NCI-H748 (cell line): ENCODE measurements around the gene RIMS4.

Source experiments
- DNase-seq: peaks from one replicate; lab custom pipeline; 2025; ENCODE audit not compliant: unreplicated experiment; lab: John Stamatoyannopoulos, UW

Gene RIMS4

DNA sequence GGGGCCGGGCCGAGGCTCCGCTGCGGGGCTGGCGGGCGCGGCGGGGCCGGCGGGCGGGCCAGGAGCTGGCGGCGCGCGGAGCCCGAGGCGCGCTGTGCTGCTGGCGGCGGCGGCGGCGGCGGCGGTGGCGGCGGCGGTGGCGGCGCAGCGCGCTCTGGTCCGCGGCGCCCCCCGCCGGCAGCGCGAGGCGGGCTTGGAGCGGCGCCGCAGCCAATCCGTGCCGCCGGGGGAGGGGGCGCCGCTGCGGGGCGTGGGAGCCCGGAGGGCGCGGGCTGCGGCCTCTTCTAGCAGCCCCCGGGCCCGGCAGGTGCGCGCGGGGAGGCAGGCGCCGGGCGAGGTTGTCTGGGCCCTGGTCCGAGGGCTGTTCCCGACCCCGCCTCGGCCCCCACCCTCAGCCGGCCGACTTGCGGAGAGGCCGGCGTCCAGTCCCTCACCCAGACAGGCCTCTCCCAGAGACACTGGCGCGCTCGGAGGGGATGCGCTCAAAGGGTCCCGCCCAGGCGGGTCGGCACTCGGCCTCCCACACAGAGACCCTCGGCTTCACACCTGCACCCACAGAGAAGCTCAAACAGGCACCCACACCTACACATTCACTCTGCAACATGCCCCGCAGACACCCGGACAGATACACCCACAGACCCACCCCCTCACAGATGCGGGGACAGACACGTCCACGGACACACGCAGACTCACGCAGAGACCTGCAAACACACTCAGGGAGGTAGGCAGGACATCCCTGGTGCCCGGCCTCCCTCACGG lies at the start of gene RIMS4:
Gene RIMS4 (minus strand): TSS at position 156 of the 759 bp plus-strand sequence. CDS start 275 bp downstream, outside the sequence.
- peak; percentile 67 for DNase-seq

DNA sequence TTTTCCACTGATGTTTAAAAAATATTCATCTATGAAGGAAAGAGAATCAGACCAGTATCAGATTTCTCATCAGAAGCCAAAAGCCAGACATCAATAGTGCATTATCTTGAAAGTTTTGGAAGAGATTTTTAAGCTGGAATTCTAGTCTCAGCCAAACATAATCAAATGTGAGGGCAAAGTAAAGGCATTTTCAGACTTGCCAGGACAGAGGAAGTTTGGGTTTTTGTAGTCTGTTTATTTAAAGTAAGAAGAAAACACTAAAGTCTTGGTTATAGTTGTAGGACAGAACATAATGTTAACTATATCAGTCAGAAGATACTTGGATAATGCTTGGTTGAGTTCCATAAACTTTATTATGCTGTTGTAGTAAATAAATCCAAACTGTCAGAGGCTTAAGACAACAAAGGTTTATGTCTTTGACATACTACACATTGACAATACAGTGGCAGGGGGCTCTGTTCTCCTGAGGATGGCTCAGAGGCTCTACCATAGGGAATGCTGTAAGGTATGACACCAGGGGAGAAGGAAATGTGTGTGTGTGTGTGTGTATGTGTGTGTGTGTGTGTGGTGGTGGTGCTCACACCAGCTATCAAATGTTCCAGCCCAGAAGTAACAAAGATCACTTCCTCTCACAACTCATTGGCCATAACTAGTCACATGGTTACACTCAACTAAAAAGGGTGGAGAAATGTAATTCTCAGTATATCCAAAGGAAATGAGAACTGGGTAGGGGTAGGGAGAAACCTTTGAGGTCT lies 48.4 kb upstream of the RIMS4 start:
- DNase-seq = no peak

DNA sequence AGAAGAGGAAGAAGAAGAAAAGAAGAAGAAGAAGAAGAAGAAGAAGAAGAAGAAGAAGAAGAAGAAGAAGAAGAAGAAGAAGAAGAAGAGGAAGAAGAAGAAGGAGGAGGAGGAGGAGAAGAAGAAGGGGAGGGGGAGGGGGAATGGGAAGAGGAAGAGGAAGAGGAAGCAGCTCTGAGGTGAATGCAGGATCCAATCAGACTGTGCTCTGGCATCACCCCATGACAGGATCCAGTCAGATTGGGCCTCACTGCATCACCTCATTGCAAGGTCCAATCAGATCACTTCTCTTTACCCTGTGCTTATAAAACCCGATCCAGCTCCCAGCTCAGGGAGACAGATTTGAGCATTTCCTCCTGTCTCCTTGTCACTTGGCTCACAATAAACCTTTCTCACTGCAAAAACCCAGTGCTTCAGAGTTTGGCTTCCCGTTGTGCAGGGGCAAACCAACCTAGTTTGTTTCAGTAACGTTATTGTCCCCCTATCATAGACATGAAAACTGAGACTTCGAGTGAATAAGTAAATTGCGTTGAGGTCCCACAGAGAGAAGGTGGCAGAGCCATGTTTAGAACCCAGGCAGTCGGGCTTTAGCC lies 46.6 kb upstream of the RIMS4 start:
- DNase-seq = no peak

DNA sequence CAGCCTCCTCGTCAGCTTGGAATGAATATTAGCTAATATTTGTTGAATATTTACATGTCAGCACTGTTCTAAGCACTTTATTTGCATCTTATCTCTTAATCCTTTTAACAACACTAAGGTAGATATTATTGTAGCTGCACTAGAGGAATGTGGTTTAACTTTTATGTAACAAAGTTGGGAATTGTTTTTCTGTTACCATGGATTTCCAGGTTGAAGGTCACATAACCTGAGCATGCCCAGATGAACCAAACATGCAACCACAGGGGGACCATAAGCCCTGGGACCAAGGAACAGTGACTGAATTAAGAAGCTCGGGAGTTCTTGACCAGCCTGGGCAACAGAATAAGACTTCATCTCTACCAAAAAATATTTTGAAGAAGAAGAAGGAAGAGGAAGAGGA lies 46.1 kb upstream of the RIMS4 start:
- no peak for DNase-seq

DNA sequence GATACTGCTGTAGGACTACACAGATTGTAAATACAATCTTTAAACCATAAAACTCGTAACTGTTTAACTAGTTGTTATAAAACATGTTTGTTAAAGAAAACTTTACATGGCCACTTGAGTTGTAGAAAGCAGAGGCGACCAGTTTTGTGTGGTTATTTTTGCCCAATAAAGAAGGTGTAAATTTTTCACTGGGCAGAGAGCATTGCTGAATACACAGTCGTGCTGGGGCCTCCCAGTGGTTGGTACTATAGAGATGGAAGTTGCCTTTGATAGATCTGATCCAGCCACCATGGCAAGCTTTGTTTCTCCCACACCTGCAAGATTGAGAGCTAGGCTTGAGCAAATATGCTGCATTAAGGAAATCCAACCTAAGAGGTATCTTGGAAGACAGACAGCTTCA lies 41.2 kb upstream of the RIMS4 start:
- no peak for DNase-seq

DNA sequence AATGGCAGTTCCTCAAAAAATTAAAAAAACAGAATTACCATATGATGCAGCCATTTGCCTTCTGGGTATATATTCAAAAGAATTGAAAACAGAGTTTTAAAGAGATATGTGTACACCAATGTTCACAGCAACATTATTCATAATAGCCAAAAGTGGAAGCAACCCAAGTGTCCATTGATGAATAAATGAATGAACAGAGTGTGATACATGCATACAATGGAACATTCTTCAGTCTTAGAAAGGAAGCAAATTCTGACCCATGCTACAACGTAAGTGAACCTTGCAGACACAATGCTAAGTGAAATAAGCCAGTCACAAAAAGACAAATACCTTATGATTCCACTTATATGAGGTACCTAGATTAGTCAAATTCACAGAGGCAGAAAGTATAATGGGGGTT lies 40.5 kb upstream of the RIMS4 start:
- DNase-seq = no peak

DNA sequence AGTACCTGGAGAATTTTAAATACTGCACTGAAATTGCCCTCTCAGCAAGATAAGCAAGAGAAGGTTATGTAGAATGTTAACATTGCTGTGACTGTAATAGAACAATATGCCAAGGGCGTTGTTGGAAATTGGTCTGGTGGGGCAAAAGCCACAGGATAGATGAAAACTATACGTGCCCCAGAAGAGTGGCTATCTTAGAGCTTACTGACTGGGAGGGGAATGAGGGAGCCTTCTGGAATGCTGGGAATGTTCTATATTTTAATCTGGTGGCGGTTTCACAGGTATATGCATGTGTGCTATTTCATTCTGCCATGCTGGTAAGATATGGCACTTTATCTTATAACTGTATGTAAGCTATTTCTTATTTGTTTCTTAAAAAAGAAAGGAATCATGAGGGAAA lies 39.9 kb upstream of the RIMS4 start:
- DNase-seq = no peak

DNA sequence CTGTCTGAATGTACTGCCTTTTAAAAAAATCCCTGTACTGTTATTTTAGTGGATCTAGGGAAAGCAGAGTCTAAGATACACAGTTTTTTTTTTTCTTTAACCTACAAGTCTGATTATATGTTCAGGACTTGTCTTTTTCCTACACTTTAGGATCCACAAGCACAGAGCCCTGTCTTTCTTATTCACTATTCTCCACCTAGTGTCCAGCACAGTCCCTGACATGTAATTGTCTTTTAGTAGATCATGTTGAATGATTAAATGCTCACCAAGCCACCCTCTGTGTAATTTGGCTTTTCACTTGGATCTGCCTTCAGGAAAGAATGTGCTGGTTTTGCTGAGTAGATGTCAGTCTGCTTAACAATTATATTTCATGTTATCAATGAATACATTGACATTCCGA lies 39.4 kb upstream of the RIMS4 start:
- DNase-seq = no peak

DNA sequence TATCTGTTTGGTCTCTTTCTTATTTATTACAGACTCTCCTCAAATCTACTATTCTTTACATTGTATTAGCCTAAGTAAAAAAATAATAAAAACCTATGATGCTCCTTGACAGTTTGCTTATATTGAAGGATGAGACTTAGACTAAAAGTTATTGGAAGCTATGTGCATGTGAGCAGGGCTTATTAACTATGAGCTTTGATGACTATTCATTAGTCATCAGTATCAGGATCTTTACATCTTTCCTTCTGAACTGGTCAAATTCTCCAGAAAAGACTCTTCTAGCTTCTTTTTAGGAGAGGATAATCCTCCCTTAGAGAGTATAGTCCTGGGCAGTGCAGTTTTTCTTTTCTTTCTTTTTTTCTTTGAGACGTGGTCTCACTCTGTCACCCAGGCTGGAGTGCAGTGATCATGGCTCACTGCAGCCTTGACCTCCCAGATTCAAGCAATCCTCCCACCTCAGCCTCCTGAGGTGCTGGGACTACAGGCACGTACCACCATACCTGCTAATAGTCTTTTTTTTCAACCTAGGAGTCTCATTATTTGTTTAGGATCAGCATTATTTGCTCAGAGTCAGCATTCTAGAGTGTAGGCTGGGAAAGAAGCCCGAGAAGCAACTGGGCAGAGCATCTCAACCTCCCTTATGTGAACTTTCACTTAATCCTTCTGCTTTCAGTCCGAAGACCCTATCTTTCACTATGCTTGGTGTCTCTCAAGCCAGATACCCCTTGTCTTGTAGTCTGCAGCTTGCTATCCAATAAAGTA lies 38.1 kb upstream of the RIMS4 start:
- no peak for DNase-seq

DNA sequence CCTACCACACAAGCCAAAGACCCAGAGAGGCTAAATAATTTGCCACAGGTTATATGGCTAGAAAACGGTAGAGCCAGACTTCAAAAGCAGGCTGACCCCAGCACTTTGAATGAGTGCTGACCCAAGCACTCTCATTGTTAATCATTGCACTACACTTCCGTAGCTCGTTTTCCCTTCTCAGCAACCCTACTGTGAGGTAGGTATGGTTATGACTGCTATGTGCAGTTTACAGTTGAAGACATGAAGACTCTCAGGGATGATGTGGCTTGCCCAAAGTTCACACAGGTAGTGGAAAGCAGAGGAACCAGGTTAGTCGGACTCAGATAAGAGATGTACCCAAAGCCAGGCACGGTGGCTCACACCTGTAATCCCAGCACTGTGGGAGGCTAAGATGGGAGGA lies 33.5 kb upstream of the RIMS4 start:
- no peak for DNase-seq

DNA sequence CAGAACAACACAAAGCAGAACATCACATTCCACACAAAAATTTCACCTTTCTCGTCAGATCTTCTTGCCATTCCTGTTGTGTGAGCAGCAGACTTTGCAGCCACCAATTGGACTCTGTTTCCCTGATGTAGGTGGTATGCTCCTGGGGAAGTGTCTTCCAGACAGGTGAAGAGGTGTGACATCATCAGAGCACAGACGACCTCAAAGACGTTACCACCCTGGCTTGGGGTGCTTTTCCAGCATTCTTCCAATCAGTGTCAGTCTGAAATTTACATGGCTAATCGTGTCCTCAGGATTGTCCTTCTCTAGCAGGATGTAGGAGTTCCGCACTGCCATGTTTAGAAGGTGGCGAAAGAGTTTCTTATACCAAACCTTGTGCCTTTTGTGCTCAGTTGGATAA lies 31.6 kb upstream of the RIMS4 start:
- DNase-seq = no peak

DNA sequence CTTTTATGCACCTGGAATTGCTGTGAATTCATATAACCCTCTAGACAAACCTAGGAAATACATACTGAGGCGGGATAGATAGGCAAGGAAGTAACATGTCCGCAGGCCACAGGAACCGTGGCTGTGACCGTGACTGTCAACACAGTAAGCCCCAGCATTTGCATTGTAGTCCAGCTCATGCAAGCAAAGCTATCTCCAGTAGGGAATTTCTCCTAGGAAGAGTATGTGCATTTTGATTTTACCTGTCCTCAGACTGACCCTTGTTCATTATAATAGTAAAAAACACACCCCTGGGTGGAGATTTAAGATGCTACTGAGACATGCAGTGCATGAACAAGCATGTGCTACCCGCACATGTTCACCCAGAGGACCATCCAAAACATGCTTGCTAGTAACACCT lies 30.5 kb upstream of the RIMS4 start:
- DNase-seq = no peak

DNA sequence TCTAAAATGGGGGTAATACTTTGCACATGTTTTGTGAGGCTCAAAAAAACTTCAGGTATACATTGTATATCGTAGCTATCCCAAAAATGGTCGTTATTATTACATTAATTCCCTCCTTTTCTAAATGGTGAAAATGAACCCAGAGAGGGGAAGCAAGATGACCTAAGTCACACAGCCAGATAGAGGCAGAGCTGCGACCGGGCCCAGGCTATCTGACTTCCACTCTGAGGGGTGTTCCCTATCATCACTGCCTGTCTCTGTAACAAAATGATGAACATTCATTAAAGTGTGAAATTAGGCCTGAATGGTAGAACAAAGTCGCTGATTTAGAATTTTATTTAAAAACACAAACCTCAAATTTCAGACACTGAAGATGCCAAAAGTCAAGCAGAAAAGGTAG lies 29.1 kb upstream of the RIMS4 start:
- no peak for DNase-seq

DNA sequence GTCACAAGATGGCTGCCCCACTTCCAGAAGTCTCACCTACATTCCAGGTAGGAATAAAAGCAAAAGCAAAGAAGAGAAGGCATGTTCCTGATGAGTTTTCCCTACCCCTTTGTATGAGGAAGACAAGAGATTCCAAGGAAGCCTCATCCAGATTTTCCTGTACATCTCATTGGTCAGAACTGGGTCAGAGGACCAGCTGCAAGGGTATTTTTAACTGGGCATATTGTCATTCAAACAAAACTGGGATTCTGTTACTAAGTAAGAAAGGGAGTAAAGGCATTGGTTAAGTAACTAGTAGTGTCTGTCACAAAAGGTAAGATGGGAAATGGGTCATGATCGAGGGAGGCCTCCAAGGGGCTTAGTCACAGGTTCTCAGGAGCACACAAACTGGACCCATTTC lies 28.2 kb upstream of the RIMS4 start:
- DNase-seq = no peak

DNA sequence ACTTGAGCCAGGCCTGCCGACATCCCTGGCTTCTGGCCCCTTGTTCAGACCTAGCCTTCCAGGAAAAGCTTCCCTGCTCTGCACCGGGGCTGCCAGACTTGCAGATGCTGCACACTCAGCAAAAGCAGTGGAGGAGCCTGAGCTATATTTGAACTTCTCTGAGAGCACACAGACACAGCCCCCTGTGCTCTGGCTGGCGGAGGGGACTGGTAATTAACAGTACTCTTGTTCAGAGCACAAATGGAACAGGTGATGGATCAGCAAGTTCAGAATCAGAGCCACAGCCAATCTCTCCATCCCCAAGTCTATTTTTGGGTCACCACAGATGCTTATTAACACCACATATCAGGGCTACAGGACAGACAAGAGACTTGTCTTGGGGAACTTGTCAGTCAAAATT lies 27.6 kb upstream of the RIMS4 start:
- no peak for DNase-seq

DNA sequence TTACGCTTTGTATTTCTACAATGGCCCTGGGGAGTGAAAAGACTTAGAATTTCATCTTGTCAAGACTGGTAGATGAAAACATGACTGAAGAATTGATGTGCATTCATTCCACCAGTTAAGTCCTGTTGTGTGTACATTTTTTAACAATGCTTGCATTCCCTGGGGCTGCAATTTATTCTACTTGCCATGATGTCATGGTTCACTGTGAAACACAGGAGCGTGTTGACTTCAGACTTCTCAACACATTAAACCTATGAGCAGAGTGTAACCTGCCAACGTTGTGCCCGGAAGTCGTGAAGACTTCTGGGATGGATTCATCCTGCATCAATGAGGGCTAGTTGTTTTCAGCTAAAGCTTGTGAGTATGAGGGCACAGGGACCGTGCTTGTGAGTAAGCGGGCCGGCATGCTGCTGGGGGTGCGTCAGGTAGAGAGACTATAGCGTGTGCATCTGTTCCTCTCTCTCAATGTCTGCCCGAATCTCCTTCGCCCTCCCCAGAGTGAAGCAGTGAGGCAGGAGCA lies 26.3 kb upstream of the RIMS4 start:
- no peak for DNase-seq

DNA sequence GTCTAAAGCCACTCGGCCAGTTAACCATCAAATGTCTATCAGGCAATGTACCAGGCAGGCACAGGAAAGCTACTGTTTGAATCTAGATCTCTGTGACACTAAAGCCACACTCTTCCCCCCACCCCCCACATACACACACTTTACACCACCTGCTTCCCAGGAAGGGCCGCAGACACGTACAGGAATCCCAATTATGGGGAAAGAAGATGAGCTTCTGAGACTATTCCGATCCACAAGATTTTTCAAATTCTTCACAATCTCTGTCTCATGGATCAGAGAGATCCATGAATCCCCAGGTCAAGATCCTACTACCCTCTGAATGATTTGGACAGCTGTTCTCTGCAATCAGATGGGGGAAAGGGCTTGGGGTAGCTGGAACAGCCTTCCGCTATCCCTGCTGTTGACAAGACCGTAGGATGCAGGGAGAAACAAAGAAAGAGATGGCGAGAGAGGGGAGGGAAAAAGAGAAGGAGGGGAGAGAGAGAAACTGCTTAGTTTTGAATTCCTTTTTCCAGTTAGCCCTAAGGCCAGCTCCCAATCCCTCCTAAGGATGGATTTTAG lies 25.4 kb upstream of the RIMS4 start:
- no peak for DNase-seq

DNA sequence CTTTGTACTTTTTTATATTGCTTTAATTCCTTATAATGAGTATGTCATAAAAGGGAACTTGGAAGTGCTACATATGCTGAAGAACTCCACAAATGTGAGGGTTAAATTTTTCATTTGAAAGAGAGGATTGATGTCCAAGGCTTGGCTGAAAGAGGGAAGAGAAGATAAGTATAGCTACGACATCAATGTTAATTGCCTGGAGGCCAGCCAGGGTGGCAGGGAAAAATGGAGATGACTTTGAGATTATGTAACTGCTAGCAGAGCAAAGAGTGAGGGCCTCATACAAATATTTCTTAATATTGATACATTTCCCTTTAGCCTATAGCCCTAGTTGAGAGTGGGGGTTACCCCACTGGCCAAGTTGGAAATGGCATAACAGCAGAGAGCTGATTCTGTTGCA lies 24.8 kb upstream of the RIMS4 start:
- no peak for DNase-seq

DNA sequence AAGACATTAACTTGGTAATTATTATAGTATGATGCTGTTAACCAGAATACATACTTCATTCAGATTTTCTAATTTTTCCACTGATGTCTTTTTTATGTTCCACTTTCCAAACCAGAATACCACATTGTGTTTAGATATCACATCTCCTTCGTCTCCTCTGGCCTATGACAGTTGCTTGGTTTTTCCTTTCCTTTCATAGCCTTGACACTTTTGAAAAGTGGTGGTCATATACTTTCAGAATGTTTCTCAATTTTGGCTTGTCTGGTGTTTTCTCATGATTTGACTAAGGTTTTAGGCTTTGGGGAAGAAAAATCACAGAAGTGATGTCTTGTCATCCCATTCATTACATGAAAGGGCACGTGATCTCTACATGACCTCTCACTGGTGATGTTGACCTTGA lies 24.3 kb upstream of the RIMS4 start:
- DNase-seq = no peak

DNA sequence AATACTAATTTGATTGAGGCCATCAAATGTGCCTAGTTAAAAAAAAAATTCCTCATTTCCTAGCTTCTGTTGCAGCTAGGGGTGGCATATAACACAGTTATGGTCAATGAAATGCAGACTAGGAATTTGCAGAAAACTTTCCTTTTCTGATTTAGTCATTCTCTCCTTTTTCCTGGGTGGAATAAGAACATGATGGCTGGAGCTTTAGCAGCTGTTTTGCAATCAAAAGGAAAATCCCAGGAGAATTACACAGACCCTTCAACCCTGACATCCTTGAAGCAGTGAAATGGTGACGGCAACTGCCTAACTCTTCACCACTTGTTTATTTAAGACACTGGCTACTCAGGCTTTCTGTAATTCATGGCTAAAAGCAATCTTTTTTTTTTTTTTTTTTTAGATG lies 23.1 kb upstream of the RIMS4 start:
- DNase-seq = no peak

DNA sequence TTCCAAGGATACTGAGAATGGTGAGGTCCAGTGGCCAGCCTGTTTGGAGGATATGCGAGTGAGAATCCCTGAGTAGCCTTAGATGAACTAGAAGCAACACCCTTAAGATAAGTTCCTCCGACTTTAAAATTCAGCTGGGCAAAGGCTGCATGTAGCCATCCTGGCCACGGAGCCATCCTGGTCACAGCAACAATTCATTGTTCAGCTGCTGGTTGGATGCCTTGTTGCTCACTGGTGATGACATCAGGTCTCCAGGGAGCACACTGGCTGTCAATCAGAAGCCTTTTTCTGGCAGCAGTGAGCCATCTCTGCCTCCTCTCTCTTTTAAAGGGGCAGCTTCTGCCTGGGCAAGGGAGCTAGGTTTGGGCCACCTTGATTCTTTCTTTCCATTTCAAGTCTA lies 22.4 kb upstream of the RIMS4 start:
- peak; percentile 35 for DNase-seq
